Breast epithelium (tissue), 4 donors: Measurements from ENCODE around the gene FSTL5. TPM values are rescaled to one million over a fixed set of nuclear protein-coding genes. Genes with fewer than 3 reads are reported as not detected.

Experiments
- DNase-seq, 2 donors: peaks; one replicate each; pipeline ENCODE4 v3.0.0-alpha.2; 2019; ENCODE audit warnings: low spot score in 2 of 2
- H3K27ac ChIP-seq, 2 donors: fragments of 200-600 bp; sonication (generic) in 1 of 2; one replicate each; pipeline ENCODE4 v1.5.1; 2016 to 2019; ENCODE audit warnings: mild to moderate bottlenecking in 1 of 2
- H3K27me3 ChIP-seq, 2 donors: fragments of 200-600 bp; sonication (generic) in 1 of 2; one replicate each; pipeline versions ENCODE4 v1.5.1 to v1.6.0; 2017 to 2019; ENCODE audit warnings: control low read depth in 1 of 2, mild to moderate bottlenecking in 1 of 2
- H3K36me3 ChIP-seq: fragments of 200-600 bp; one replicate; pipeline ENCODE4 v1.5.1; 2019
- H3K4me1 ChIP-seq, 2 donors: fragments of 200-600 bp; sonication (generic); one replicate each; pipeline ENCODE4 v1.5.1; 2016 to 2019; ENCODE audit warnings: control low read depth in 1 of 2
- H3K4me3 ChIP-seq, 3 donors: fragments of 200-600 bp; sonication (generic); 1 replicate in 2 of 3; 2 replicates in 1 of 3; pipeline ENCODE4 v1.5.1; 2016 to 2019; ENCODE audit warnings: mild to moderate bottlenecking in 3 of 3, moderate library complexity in 2 of 3
- H3K9me3 ChIP-seq, 2 donors: fragments of 200-600 bp; sonication (generic) in 1 of 2; one replicate each; pipeline ENCODE4 v1.5.1; 2016 to 2019; ENCODE audit warnings: control low read depth in 1 of 2
- CTCF ChIP-seq, 3 donors: fragments of 450-650 bp; IDR thresholded peaks; one replicate each; pipeline ENCODE4 v1.5.1; 2016 to 2017; ENCODE audit warnings: antibody characterized with exemption in 3 of 3, mild to moderate bottlenecking in 3 of 3, moderate library complexity in 3 of 3
- POLR2A ChIP-seq: fragments of 450-650 bp; IDR thresholded peaks from one replicate; pipeline ENCODE4 v1.6.1; 2016; ENCODE audit warnings: antibody characterized with exemption, mild to moderate bottlenecking, moderate library complexity
- POLR2AphosphoS5 ChIP-seq, 3 donors: sonication (generic); formaldehyde crosslinking; IDR thresholded peaks; one replicate each; pipeline ENCODE4 v1.6.1; 2017; ENCODE audit warnings: antibody characterized with exemption in 3 of 3
- intact Hi-C: fragments of 100-400 bp; cut with DNase I; formaldehyde crosslinking; loops from one replicate; pipeline ENCODE4 v1.15.1; 2023; ENCODE audit warnings: low total_unique reads
- total RNA-seq, 3 donors: library from RNA; depleted of rRNA; stranded (reverse); fragments of >200 nt; gene quantifications; one replicate each; pipeline ENCODE4 v1.1.0, GENCODE V29; 2016

Gene FSTL5
- total RNA-seq, 3 donors from 2014 or later: not detected

- H3K4me3 ChIP-seq: no peak overlapping the region
- H3K9me3 ChIP-seq: no peaks in the 10 kb centered on the region
- no peaks in the 10 kb centered on the region for H3K36me3 ChIP-seq
- DNase-seq: no peak
- no peak overlapping the region for H3K27ac ChIP-seq
- no peaks in the 10 kb centered on the region for H3K4me1 ChIP-seq
- intact Hi-C loops: no loop called here
- no peaks in the 10 kb centered on the region for H3K27me3 ChIP-seq
- no peak for TF ChIP-seq POLR2A
- TF ChIP-seq CTCF (IDR thresholded peaks at IDR 0.05): no peak
- no peak for TF ChIP-seq POLR2AphosphoS5 (IDR thresholded peaks at IDR 0.05)
These were observed 106.8 kb downstream of the FSTL5 start for GRCh38 chr4:162056990-162057389.

GRCh38 chr4:162046135-162046534 lies 117.7 kb downstream of the FSTL5 start:
- TF ChIP-seq CTCF (IDR thresholded peaks at IDR 0.05) (no peak), POLR2A (no peak), POLR2AphosphoS5 (IDR thresholded peaks at IDR 0.05) (no peak)
- intact Hi-C loops: no loop called here
- Histone ChIP-seq H3K27ac (no peak overlapping the region), H3K27me3 (no peaks in the 10 kb centered on the region), H3K9me3 (no peaks in the 10 kb centered on the region), H3K4me3 (no peak overlapping the region), H3K36me3 (no peaks in the 10 kb centered on the region), H3K4me1 (no peaks in the 10 kb centered on the region)
- DNase-seq: no peak

- no peak for TF ChIP-seq POLR2A
- DNase-seq: no peak
- Histone ChIP-seq H3K27me3 (no peaks in the 10 kb centered on the region), H3K4me1 (no peaks in the 10 kb centered on the region), H3K27ac (no peak overlapping the region), H3K4me3 (no peak overlapping the region), H3K36me3 (no peaks in the 10 kb centered on the region), H3K9me3 (no peaks in the 10 kb centered on the region)
- intact Hi-C loops: no loop called here
These were observed 125.7 kb downstream of the FSTL5 start for GRCh38 chr4:162038112-162038511.

- no peaks in the 10 kb centered on the region for H3K4me1 ChIP-seq
- TF ChIP-seq POLR2A: no peak
- no peak for TF ChIP-seq CTCF (IDR thresholded peaks at IDR 0.05)
- no peak for TF ChIP-seq POLR2AphosphoS5 (IDR thresholded peaks at IDR 0.05)
- H3K27ac ChIP-seq: no peak overlapping the region
- intact Hi-C loops: no loop called here
- no peak for DNase-seq
- H3K4me3 ChIP-seq: no peak overlapping the region
- H3K27me3 ChIP-seq: no peaks in the 10 kb centered on the region
- no peaks in the 10 kb centered on the region for H3K9me3 ChIP-seq
- peaks cover 3% of the 10 kb centered on the region for H3K36me3 ChIP-seq
These were observed 145.9 kb downstream of the FSTL5 start for GRCh38 chr4:162017863-162018262.

GRCh38 chr4:162016991-162017390 lies 146.8 kb downstream of the FSTL5 start:
- no peak overlapping the region for H3K4me3 ChIP-seq
- H3K36me3 ChIP-seq: peaks cover 3% of the 10 kb centered on the region
- TF ChIP-seq POLR2AphosphoS5 (IDR thresholded peaks at IDR 0.05) (no peak), CTCF (IDR thresholded peaks at IDR 0.05) (no peak), POLR2A (no peak)
- no peaks in the 10 kb centered on the region for H3K27me3 ChIP-seq
- no peaks in the 10 kb centered on the region for H3K4me1 ChIP-seq
- no peak overlapping the region for H3K27ac ChIP-seq
- no peak for DNase-seq
- intact Hi-C loops: no loop called here
- H3K9me3 ChIP-seq: no peaks in the 10 kb centered on the region

GRCh38 chr4:162016219-162016618 lies 147.6 kb downstream of the FSTL5 start:
- intact Hi-C loops: no loop called here
- Histone ChIP-seq H3K27ac (no peak overlapping the region), H3K4me1 (no peaks in the 10 kb centered on the region), H3K4me3 (no peak overlapping the region), H3K27me3 (no peaks in the 10 kb centered on the region), H3K9me3 (no peaks in the 10 kb centered on the region), H3K36me3 (peaks cover 3% of the 10 kb centered on the region)
- no peak for TF ChIP-seq CTCF (IDR thresholded peaks at IDR 0.05)
- TF ChIP-seq POLR2A: no peak
- no peak for TF ChIP-seq POLR2AphosphoS5 (IDR thresholded peaks at IDR 0.05)
- DNase-seq: no peak
